HepG2 (cell line): ENCODE measurements around the gene TBL2. TPM values are rescaled to one million over a fixed set of nuclear protein-coding genes. Genes with fewer than 3 reads are reported as not detected.

ENCODE experiments used
- CBX2 ChIP-seq, 2 experiments: fragments of 200-600 bp in 1 of 2; sonication (generic); formaldehyde crosslinking in 1 of 2; IDR thresholded peaks; 2 replicates each; pipeline versions ENCODE4 v1.7.0 to v1.8.1; 2018 to 2022; ENCODE audit warnings: low read depth in 2 of 2, low read length in 1 of 2, mild to moderate bottlenecking in 1 of 2, missing genetic modification reagents in 1 of 2
- POLR2A ChIP-seq, 2 experiments: IDR thresholded peaks; 2 replicates each; pipeline ENCODE4 v1.6.1; 2011; ENCODE audit warnings: low read depth in 2 of 2, low read length in 2 of 2, mild to moderate bottlenecking in 1 of 2, moderate library complexity in 1 of 2; ENCODE audit not compliant: insufficient read depth in 1 of 2
- RBM22 ChIP-seq: fragments of 200-400 bp; formaldehyde crosslinking; optimal IDR thresholded peaks from 2 replicates; pipeline ENCODE3; 2017; ENCODE audit warnings: mild to moderate bottlenecking, low read length, moderate library complexity
- SALL1 ChIP-seq: sonication (generic); formaldehyde crosslinking; IDR thresholded peaks from 2 replicates; pipeline ENCODE4 v1.8.0; 2022; ENCODE audit warnings: mild to moderate bottlenecking, missing genetic modification reagents
- ZBTB38 ChIP-seq: sonication (generic); formaldehyde crosslinking; IDR thresholded peaks from 2 replicates; pipeline ENCODE4 v1.5.1; 2020; ENCODE audit warnings: mild to moderate bottlenecking, missing genetic modification reagents
- ZBTB7A ChIP-seq: sonication (generic); formaldehyde crosslinking; IDR thresholded peaks from 2 replicates; pipeline ENCODE4 v1.8.0; 2022; ENCODE audit warnings: mild to moderate bottlenecking, missing genetic modification reagents
- ZFP1 ChIP-seq: IDR thresholded peaks from 2 replicates; pipeline ENCODE4 v1.6.1; 2016
- ZNF30 ChIP-seq: sonication (generic); formaldehyde crosslinking; IDR thresholded peaks from 2 replicates; pipeline ENCODE4 v1.5.0; 2020; ENCODE audit warnings: mild to moderate bottlenecking, missing genetic modification reagents
- ZNF446 ChIP-seq: sonication (generic); formaldehyde crosslinking; IDR thresholded peaks from 2 replicates; pipeline ENCODE4 v1.5.0; 2020; ENCODE audit warnings: mild to moderate bottlenecking, missing genetic modification reagents
- ZNF577 ChIP-seq: sonication (generic); formaldehyde crosslinking; IDR thresholded peaks from 2 replicates; pipeline ENCODE4 v1.4.0; 2020; ENCODE audit warnings: mild to moderate bottlenecking, low read depth, missing genetic modification reagents, borderline replicate concordance
- polyA plus RNA-seq, 8 experiments: library from polyadenylated mRNA; depleted of rRNA in 3 of 8; stranded (reverse) in 7 of 8; unstranded in 1 of 8; fragments of >200 nt; fragmentation: Illumina TruSeq in 4 of 8; extraction: Trizol in 4 of 8; gene quantifications; 2 replicates each; pipeline versions ENCODE4 v1.2.1 to v1.2.3, GENCODE V29; 2011 to 2016; ENCODE audit warnings: low read depth in 4 of 8, missing spikeins in 1 of 8, mixed read lengths in 1 of 8; ENCODE audit not compliant: insufficient read depth in 1 of 8
- total RNA-seq, 5 experiments: library from RNA; depleted of rRNA; stranded (reverse); fragments of >200 nt; fragmentation: Illumina TruSeq; extraction: Trizol; gene quantifications; 2 replicates each; pipeline ENCODE4 v1.2.3, GENCODE V29; 2016; ENCODE audit warnings: low read depth in 1 of 5
- TF ChIP-seq, protein P1 (sequence below): sonication (generic); formaldehyde crosslinking; IDR thresholded peaks from 2 replicates; pipeline ENCODE4 v1.4.0; 2020; ENCODE audit warnings: missing genetic modification reagents
- TF ChIP-seq, protein P2 (sequence below): sonication (generic); formaldehyde crosslinking; conservative IDR thresholded peaks from 2 replicates; pipeline ENCODE4 v1.4.0; 2020; ENCODE audit warnings: missing genetic modification reagents
- TF ChIP-seq, protein P3 (sequence below), 2 experiments: IDR thresholded peaks; 2 replicates each; pipeline ENCODE4 v1.6.1; 2011 to 2012; ENCODE audit warnings: low read length in 2 of 2, borderline replicate concordance in 1 of 2, low read depth in 1 of 2, mild to moderate bottlenecking in 1 of 2, moderate library complexity in 1 of 2

Gene TBL2
- total and polyA plus RNA-seq, 2 of the 13 experiments (the other 11 are each of a cell fraction or from before 2014, with no cell fraction given) = 43.4 to 47.2 TPM

DNA sequence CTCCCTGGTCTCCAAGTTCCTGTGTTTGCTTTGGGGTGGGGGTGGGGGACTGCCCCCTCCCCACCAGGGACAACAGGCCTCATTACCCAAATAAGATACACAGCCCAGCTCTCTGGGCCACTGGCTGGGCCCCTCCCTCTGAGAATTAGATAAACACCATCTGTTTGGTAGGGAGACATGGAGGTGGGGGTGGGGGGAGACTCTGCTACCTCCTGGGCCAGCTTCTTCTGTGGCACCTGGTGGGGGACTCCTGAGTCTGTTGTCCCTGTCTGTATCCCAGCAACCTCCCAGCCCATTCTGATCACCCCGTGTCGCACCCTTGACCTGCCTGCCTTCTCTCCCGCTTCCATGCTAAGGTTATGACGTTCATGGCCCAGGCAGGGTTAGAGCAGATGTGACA, 40.2 kb upstream of the TBL2 start (continued):
- TF ChIP-seq ZBTB7A (CRISPR knock-in tag) = no peak
- TF ChIP-seq CBX2 (IDR thresholded peaks at IDR 0.05; ENCODE audit: low read depth, low read length) = no peak
- TF ChIP-seq CBX2 (CRISPR knock-in tag; IDR thresholded peaks at IDR 0.05; ENCODE audit: low read depth) = no peak
- no peak for TF ChIP-seq ZNF446 (CRISPR knock-in tag)
- TF ChIP-seq, protein P1, sequence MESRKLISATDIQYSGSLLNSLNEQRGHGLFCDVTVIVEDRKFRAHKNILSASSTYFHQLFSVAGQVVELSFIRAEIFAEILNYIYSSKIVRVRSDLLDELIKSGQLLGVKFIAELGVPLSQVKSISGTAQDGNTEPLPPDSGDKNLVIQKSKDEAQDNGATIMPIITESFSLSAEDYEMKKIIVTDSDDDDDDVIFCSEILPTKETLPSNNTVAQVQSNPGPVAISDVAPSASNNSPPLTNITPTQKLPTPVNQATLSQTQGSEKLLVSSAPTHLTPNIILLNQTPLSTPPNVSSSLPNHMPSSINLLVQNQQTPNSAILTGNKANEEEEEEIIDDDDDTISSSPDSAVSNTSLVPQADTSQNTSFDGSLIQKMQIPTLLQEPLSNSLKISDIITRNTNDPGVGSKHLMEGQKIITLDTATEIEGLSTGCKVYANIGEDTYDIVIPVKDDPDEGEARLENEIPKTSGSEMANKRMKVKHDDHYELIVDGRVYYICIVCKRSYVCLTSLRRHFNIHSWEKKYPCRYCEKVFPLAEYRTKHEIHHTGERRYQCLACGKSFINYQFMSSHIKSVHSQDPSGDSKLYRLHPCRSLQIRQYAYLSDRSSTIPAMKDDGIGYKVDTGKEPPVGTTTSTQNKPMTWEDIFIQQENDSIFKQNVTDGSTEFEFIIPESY (CRISPR knock-in tag) = no peak
- TF ChIP-seq, protein P2, sequence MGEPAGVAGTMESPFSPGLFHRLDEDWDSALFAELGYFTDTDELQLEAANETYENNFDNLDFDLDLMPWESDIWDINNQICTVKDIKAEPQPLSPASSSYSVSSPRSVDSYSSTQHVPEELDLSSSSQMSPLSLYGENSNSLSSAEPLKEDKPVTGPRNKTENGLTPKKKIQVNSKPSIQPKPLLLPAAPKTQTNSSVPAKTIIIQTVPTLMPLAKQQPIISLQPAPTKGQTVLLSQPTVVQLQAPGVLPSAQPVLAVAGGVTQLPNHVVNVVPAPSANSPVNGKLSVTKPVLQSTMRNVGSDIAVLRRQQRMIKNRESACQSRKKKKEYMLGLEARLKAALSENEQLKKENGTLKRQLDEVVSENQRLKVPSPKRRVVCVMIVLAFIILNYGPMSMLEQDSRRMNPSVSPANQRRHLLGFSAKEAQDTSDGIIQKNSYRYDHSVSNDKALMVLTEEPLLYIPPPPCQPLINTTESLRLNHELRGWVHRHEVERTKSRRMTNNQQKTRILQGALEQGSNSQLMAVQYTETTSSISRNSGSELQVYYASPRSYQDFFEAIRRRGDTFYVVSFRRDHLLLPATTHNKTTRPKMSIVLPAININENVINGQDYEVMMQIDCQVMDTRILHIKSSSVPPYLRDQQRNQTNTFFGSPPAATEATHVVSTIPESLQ (CRISPR knock-in tag) = no peak
- TF ChIP-seq, protein P3, sequence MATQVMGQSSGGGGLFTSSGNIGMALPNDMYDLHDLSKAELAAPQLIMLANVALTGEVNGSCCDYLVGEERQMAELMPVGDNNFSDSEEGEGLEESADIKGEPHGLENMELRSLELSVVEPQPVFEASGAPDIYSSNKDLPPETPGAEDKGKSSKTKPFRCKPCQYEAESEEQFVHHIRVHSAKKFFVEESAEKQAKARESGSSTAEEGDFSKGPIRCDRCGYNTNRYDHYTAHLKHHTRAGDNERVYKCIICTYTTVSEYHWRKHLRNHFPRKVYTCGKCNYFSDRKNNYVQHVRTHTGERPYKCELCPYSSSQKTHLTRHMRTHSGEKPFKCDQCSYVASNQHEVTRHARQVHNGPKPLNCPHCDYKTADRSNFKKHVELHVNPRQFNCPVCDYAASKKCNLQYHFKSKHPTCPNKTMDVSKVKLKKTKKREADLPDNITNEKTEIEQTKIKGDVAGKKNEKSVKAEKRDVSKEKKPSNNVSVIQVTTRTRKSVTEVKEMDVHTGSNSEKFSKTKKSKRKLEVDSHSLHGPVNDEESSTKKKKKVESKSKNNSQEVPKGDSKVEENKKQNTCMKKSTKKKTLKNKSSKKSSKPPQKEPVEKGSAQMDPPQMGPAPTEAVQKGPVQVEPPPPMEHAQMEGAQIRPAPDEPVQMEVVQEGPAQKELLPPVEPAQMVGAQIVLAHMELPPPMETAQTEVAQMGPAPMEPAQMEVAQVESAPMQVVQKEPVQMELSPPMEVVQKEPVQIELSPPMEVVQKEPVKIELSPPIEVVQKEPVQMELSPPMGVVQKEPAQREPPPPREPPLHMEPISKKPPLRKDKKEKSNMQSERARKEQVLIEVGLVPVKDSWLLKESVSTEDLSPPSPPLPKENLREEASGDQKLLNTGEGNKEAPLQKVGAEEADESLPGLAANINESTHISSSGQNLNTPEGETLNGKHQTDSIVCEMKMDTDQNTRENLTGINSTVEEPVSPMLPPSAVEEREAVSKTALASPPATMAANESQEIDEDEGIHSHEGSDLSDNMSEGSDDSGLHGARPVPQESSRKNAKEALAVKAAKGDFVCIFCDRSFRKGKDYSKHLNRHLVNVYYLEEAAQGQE (IDR thresholded peaks at IDR 0.05; ENCODE audit: borderline replicate concordance in 1 of 2, low read depth in 1 of 2, low read length in 2 of 2) = no peak
- TF ChIP-seq RBM22 = peak; percentile 93
- TF ChIP-seq ZFP1 (CRISPR knock-in tag) = no peak
- no peak for TF ChIP-seq ZNF30
- peak in 1 of 2 experiments; percentile 53; a peak in 1 of 4 replicates for TF ChIP-seq POLR2A (IDR thresholded peaks at IDR 0.05; ENCODE audit: insufficient read depth in 1 of 2, low read depth in 2 of 2, low read length in 2 of 2)
- no peak for TF ChIP-seq ZBTB38 (CRISPR knock-in tag)
- TF ChIP-seq SALL1 (CRISPR knock-in tag) = no peak
- TF ChIP-seq ZNF577 (CRISPR knock-in tag) = no peak
